Neutrophil (primary cell): ENCODE measurements around the gene HOGA1.
"Not testable (repeated sequence)": the region's sequence is repeated elsewhere in the genome, so short reads cannot be mapped to it uniquely, and the experiment has no call there.

Experiments used
- H3K27ac ChIP-seq: fragments of 200-600 bp; sonication (generic); 2 replicates; pipeline ENCODE4 v1.5.1; 2016; ENCODE audit warnings: mild to moderate bottlenecking, moderate library complexity
- H3K27me3 ChIP-seq: fragments of 200-600 bp; sonication (generic); 2 replicates; pipeline ENCODE4 v1.6.0; 2016; ENCODE audit warnings: mild to moderate bottlenecking
- H3K36me3 ChIP-seq: fragments of 200-600 bp; sonication (generic); 2 replicates; pipeline ENCODE4 v1.5.1; 2017
- H3K4me1 ChIP-seq, 2 experiments: fragments of 200-600 bp in 1 of 2; sonication (generic) in 1 of 2; 1 replicate in 1 of 2; 2 replicates in 1 of 2; pipeline versions ENCODE4 v1.5.1 to v1.6.1; 2013 to 2016; ENCODE audit warnings: low read depth in 1 of 2, low read length in 1 of 2, mild to moderate bottlenecking in 1 of 2, moderate library complexity in 1 of 2; ENCODE audit not compliant: control insufficient read depth in 1 of 2, insufficient read depth in 1 of 2
- H3K4me3 ChIP-seq, 2 experiments: fragments of 200-600 bp in 1 of 2; sonication (generic) in 1 of 2; 1 replicate in 1 of 2; 2 replicates in 1 of 2; pipeline ENCODE4 v1.5.1; 2013 to 2016; ENCODE audit warnings: low read depth in 1 of 2, low read length in 1 of 2, mild to moderate bottlenecking in 1 of 2, moderate library complexity in 1 of 2
- H3K9me3 ChIP-seq: fragments of 200-600 bp; sonication (generic); 2 replicates; pipeline ENCODE4 v1.5.1; 2016
- CTCF ChIP-seq: fragments of 200-600 bp; sonication (generic); IDR thresholded peaks from 2 replicates; pipeline ENCODE4 v1.5.1; 2016; ENCODE audit warnings: antibody characterized with exemption

The HOGA1 gene

GRCh38 chr10:97574374-97575126 is 9.6 kb upstream of the HOGA1 start:
- no peak for TF ChIP-seq CTCF
- no peak overlapping the region for H3K27ac ChIP-seq
- H3K36me3 ChIP-seq, result peaks cover 31% of the 10 kb centered on the region
- H3K27me3 ChIP-seq, result peaks cover 15% of the 10 kb centered on the region
- H3K9me3 ChIP-seq, result no peaks in the 10 kb centered on the region
- H3K4me3 ChIP-seq, result no peak overlapping the region
- no peaks in the 10 kb centered on the region for H3K4me1 ChIP-seq

- no peak for TF ChIP-seq CTCF
- H3K27ac ChIP-seq, result no peak overlapping the region
- no peak overlapping the region for H3K4me3 ChIP-seq
- H3K9me3 ChIP-seq, result no peaks in the 10 kb centered on the region
- H3K4me1 ChIP-seq, result no peaks in the 10 kb centered on the region
- H3K27me3 ChIP-seq, result peaks cover 15% of the 10 kb centered on the region
- peaks cover 25% of the 10 kb centered on the region for H3K36me3 ChIP-seq
These were observed 9.0 kb upstream of the HOGA1 start for GRCh38 chr10:97575127-97575668.

GRCh38 chr10:97576487-97576886 is 7.7 kb upstream of the HOGA1 start:
- H3K36me3 ChIP-seq, result peaks cover 12% of the 10 kb centered on the region
- H3K4me1 ChIP-seq, result not testable (repeated sequence)

GRCh38 chr10:97577701-97578100 is 6.5 kb upstream of the HOGA1 start:
- no peaks in the 10 kb centered on the region for H3K4me1 ChIP-seq
- H3K27me3 ChIP-seq, result peaks cover 15% of the 10 kb centered on the region
- H3K27ac ChIP-seq, result no peak overlapping the region
- no peaks in the 10 kb centered on the region for H3K36me3 ChIP-seq
- no peaks in the 10 kb centered on the region for H3K9me3 ChIP-seq
- no peak overlapping the region for H3K4me3 ChIP-seq
- TF ChIP-seq CTCF, result no peak

More at GRCh38 chr10:97576487-97576886, 7.7 kb upstream of the HOGA1 start:
- H3K27ac ChIP-seq, H3K4me3 ChIP-seq, H3K9me3 ChIP-seq: not testable (repeated sequence)
- peaks cover 15% of the 10 kb centered on the region for H3K27me3 ChIP-seq

GRCh38 chr10:97578171-97578844 is 5.9 kb upstream of the HOGA1 start:
- Histone ChIP-seq H3K4me1 (no peaks in the 10 kb centered on the region), H3K4me3 (no peak overlapping the region), H3K36me3 (no peaks in the 10 kb centered on the region), H3K27me3 (peaks cover 15% of the 10 kb centered on the region), H3K27ac (no peak overlapping the region), H3K9me3 (no peaks in the 10 kb centered on the region)
- no peak for TF ChIP-seq CTCF
